HepG2 (cell line): ENCODE data around the gene PLAGL2. TPM values are rescaled to one million over a fixed set of nuclear protein-coding genes. Genes with fewer than 3 reads are reported as not detected.

ENCODE experiments used
- DNMT3B ChIP-seq: conservative IDR thresholded peaks from 2 replicates; pipeline ENCODE4 v1.6.1; 2016; ENCODE audit warnings: missing biosample characterization, control low read depth
- DRAP1 ChIP-seq: IDR thresholded peaks from 2 replicates; pipeline ENCODE4 v1.6.1; 2016; ENCODE audit warnings: missing genetic modification reagents, missing compliant biosample characterization
- FOSL1 ChIP-seq: sonication (generic); formaldehyde crosslinking; IDR thresholded peaks from 2 replicates; pipeline ENCODE4 v1.9.0; 2021; ENCODE audit warnings: missing genetic modification reagents, borderline replicate concordance
- HCFC1 ChIP-seq: fragments of 150-350 bp; IDR thresholded peaks from 2 replicates; pipeline ENCODE4 v1.6.1; 2014; ENCODE audit warnings: low read depth, low read length
- KDM6A ChIP-seq: IDR thresholded peaks from 2 replicates; pipeline ENCODE4 v1.6.1; 2016; ENCODE audit warnings: low read depth
- MAFK ChIP-seq, 2 experiments: IDR thresholded peaks in 1 of 2; conservative IDR thresholded peaks in 1 of 2; 2 replicates each; pipeline ENCODE4 v1.6.1; 2011; ENCODE audit warnings: improper control_type of control experiment in 2 of 2, low read length in 2 of 2
- NONO ChIP-seq, 2 experiments: fragments of 450-650 bp in 1 of 2; sonication (generic) in 1 of 2; formaldehyde crosslinking in 1 of 2; IDR thresholded peaks in 1 of 2; conservative IDR thresholded peaks in 1 of 2; 2 replicates each; pipeline versions ENCODE4 v1.6.1 to v1.8.0; 2017 to 2022; ENCODE audit warnings: mild to moderate bottlenecking in 1 of 2, missing genetic modification reagents in 1 of 2, moderate library complexity in 1 of 2
- RCOR2 ChIP-seq: IDR thresholded peaks from 2 replicates; pipeline ENCODE4 v1.6.1; 2016; ENCODE audit warnings: missing biosample characterization, missing genetic modification reagents
- SNAPC2 ChIP-seq: sonication (generic); formaldehyde crosslinking; IDR thresholded peaks from 2 replicates; pipeline ENCODE4 v1.8.1; 2022; ENCODE audit warnings: mild to moderate bottlenecking, missing genetic modification reagents
- ZBED4 ChIP-seq: sonication (generic); formaldehyde crosslinking; IDR thresholded peaks from 2 replicates; pipeline ENCODE4 v1.4.0; 2020; ENCODE audit warnings: missing genetic modification reagents, borderline replicate concordance
- ZBTB2 ChIP-seq: sonication (generic); formaldehyde crosslinking; IDR thresholded peaks from 2 replicates; pipeline ENCODE4 v1.8.0; 2022; ENCODE audit warnings: low read depth, missing genetic modification reagents
- ZBTB37 ChIP-seq: sonication (generic); formaldehyde crosslinking; IDR thresholded peaks from 2 replicates; pipeline ENCODE4 v1.4.0; 2020; ENCODE audit warnings: mild to moderate bottlenecking, missing genetic modification reagents
- ZBTB7A ChIP-seq: sonication (generic); formaldehyde crosslinking; IDR thresholded peaks from 2 replicates; pipeline ENCODE4 v1.8.0; 2022; ENCODE audit warnings: mild to moderate bottlenecking, missing genetic modification reagents
- ZNF354B ChIP-seq: sonication (generic); formaldehyde crosslinking; IDR thresholded peaks from 2 replicates; pipeline ENCODE4 v1.8.0; 2022; ENCODE audit warnings: mild to moderate bottlenecking, missing genetic modification reagents
- ZNF432 ChIP-seq: sonication (generic); formaldehyde crosslinking; IDR thresholded peaks from 2 replicates; pipeline ENCODE4 v1.5.0; 2020; ENCODE audit warnings: missing genetic modification reagents, mild to moderate bottlenecking, borderline replicate concordance
- ZNF563 ChIP-seq: sonication (generic); formaldehyde crosslinking; IDR thresholded peaks from 2 replicates; pipeline ENCODE4 v1.8.0; 2022; ENCODE audit warnings: mild to moderate bottlenecking, moderate library complexity, missing genetic modification reagents
- ZNF672 ChIP-seq: sonication (generic); formaldehyde crosslinking; IDR thresholded peaks from 2 replicates; pipeline ENCODE4 v1.8.1; 2022; ENCODE audit warnings: missing genetic modification reagents
- ZUFSP ChIP-seq: sonication (generic); formaldehyde crosslinking; IDR thresholded peaks from 2 replicates; pipeline ENCODE4 v1.9.0; 2021; ENCODE audit warnings: missing genetic modification reagents, mild to moderate bottlenecking, borderline replicate concordance
- polyA plus RNA-seq, 8 experiments: library from polyadenylated mRNA; depleted of rRNA in 3 of 8; stranded (reverse) in 7 of 8; unstranded in 1 of 8; fragments of >200 nt; fragmentation: Illumina TruSeq in 4 of 8; extraction: Trizol in 4 of 8; gene quantifications; 2 replicates each; pipeline versions ENCODE4 v1.2.1 to v1.2.3, GENCODE V29; 2011 to 2016; ENCODE audit warnings: low read depth in 4 of 8, missing spikeins in 1 of 8, mixed read lengths in 1 of 8; ENCODE audit not compliant: insufficient read depth in 1 of 8
- total RNA-seq, 5 experiments: library from RNA; depleted of rRNA; stranded (reverse); fragments of >200 nt; fragmentation: Illumina TruSeq; extraction: Trizol; gene quantifications; 2 replicates each; pipeline ENCODE4 v1.2.3, GENCODE V29; 2016; ENCODE audit warnings: low read depth in 1 of 5

Gene PLAGL2
- total and polyA plus RNA-seq, 2 of the 13 experiments (the other 11 are each of a cell fraction or from before 2014, with no cell fraction given): 15.2 to 15.3 TPM

- TF ChIP-seq KDM6A (CRISPR knock-in tag) (0 out of 2 replicates have a peak, but pooled peaks have one; percentile 28), SNAPC2 (no peak), MAFK (conservative IDR thresholded peaks at IDR 0.05 in 1 of 2, IDR thresholded peaks at IDR 0.05 in 1 of 2; ENCODE audit: low read length in 2 of 2) (peak; percentile 99 to 100), HCFC1 (no peak), ZNF672 (CRISPR knock-in tag) (no peak), ZUFSP (CRISPR knock-in tag) (no peak), ZNF432 (CRISPR knock-in tag) (no peak), DRAP1 (peak; percentile 37; the same call in 1 of the 2 replicates), ZNF354B (CRISPR knock-in tag) (no peak), ZNF563 (no peak), NONO (IDR thresholded peaks at IDR 0.05) (no peak), NONO (CRISPR knock-in tag; conservative IDR thresholded peaks at IDR 0.05) (no peak), RCOR2 (0 out of 2 replicates have a peak, but pooled peaks have one; percentile 24), FOSL1 (CRISPR knock-in tag) (no peak), ZBED4 (CRISPR knock-in tag) (no peak), ZBTB7A (CRISPR knock-in tag) (no peak; the same call in 1 of the 2 replicates), DNMT3B (CRISPR knock-in tag) (no peak), ZBTB37 (CRISPR knock-in tag) (no peak), ZBTB2 (CRISPR knock-in tag) (no peak)
Observed at GRCh38 chr20:32235331-32236047, 27.9 kb upstream of the PLAGL2 start (continued).
